Measurements from ENCODE around the gene PER3. TPM values are rescaled to one million over a fixed set of nuclear protein-coding genes. Genes with fewer than 3 reads are reported as not detected.

PER3 gene
- total RNA-seq, 1 experiment from 2014 or later: 5.8 TPM

- no peak overlapping the region for H2AFZ ChIP-seq (ENCODE audit: low read depth, low read length, poor library complexity, severe bottlenecking)
- no peaks in the 10 kb centered on the region for H3K4me1 ChIP-seq (ENCODE audit: control insufficient read depth in 1 of 2, insufficient read depth in 2 of 2, low read length in 2 of 2)
- H3K27ac ChIP-seq (ENCODE audit: low read depth, low read length): no peak overlapping the region
- TF ChIP-seq FOSL1 (IDR thresholded peaks at IDR 0.05; ENCODE audit: low read depth) (no peak), SP1 (IDR thresholded peaks at IDR 0.05; ENCODE audit: low read depth) (no peak), TCF7L2 (IDR thresholded peaks at IDR 0.05; ENCODE audit: borderline replicate concordance, extremely low read depth, insufficient read depth, insufficient read length) (no peak), SRF (IDR thresholded peaks at IDR 0.05; ENCODE audit: low read depth) (no peak), CBX3 (IDR thresholded peaks at IDR 0.05; ENCODE audit: low read depth) (no peak), CTCF (IDR thresholded peaks at IDR 0.05 in 2 of 3, conservative IDR thresholded peaks at IDR 0.05 in 1 of 3; ENCODE audit: borderline replicate concordance in 1 of 3, insufficient read depth in 1 of 3, low read depth in 2 of 3, low read length in 2 of 3) (no peak)
- no peak overlapping the region for H3K4me2 ChIP-seq (ENCODE audit: low read length)
- BruUV-seq (replicated peaks): no TSS peak
- ATAC-seq: no peak
- H3K79me2 ChIP-seq (ENCODE audit: insufficient read depth, low read length): no peaks in the 10 kb centered on the region
- DNase-seq (ENCODE audit: low read depth, low spot score): no peak
- no peaks in the 10 kb centered on the region for H3K9me2 ChIP-seq (ENCODE audit: insufficient read depth)
- H3K9ac ChIP-seq (ENCODE audit: low read length): no peak overlapping the region
- ChIA-PET CTCF (no interaction called here), POLR2A (no interaction called here), RAD21 (ENCODE audit: low non-redundant PET in 1 of 2, low total read pairs in 2 of 2, uncharacterized antibody in 2 of 2, unreplicated experiment in 2 of 2) (no interaction called here)
- no peaks in the 10 kb centered on the region for H4K20me1 ChIP-seq (ENCODE audit: insufficient read depth)
- intact Hi-C loops (cut with micrococcal nuclease): no loop called here
- no peak overlapping the region for H3K4me3 ChIP-seq (replicated peaks in 1 of 2; ENCODE audit: low read depth in 1 of 2, low read length in 2 of 2)
- H3K27me3 ChIP-seq (ENCODE audit: insufficient read depth, low read length): no peaks in the 10 kb centered on the region
- no peaks in the 10 kb centered on the region for H3K36me3 ChIP-seq (ENCODE audit: control insufficient read depth in 1 of 2, insufficient read depth in 2 of 2, low read length in 2 of 2)
- no peaks in the 10 kb centered on the region for H3K9me3 ChIP-seq (ENCODE audit: control insufficient read depth in 1 of 2, insufficient read depth in 1 of 2, low read depth in 1 of 2, low read length in 2 of 2)
Observed at GRCh38 chr1:7850786-7851185, 66.7 kb downstream of the PER3 start.

DNA sequence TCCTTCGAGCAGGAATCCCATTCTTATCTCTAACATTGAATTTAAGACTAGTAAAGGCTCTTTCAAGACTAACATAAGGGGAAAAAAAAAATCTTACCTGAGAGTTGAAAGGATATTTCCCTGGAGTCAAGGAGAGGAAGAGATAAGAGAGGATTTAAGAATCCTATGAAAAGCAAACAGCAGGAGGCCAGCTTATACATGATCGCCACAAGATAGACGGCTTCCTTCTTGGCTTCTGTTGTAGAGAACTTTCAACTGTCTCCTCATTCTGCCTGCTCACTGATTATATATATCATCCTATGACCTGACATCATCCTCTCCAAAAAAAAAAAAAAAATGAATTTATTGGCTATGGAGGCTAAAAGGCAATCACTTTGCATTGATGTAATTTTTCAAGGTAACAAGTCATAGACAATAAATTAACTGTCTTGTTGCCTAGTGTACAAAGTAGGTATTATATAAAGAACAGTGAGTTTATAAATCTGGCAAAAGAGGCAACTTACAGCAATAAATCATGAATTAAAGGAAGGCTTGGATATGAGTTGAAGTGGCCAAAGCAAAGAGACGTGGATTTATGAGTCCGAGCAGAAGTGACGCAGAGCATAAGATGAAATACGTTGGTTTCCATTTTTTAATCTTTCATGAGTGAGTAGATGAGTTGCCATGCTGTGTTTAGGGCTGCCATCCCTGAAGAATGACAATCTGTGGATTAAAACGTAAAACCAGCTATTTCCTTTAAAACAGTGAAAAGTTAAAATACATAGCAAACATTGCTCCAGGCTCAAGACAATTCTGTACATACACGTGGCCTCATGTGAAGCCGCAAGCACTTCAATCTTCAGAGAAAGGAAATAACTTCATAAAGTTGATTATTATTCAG lies 69.0 kb downstream of the PER3 start, which contains the start of gene UTS2:
UTS2 (minus strand) TSS at position 262 of the 880 bp plus-strand sequence; CDS start at position 200, 62 bp downstream.
- H3K9me3 ChIP-seq (ENCODE audit: control insufficient read depth in 1 of 2, insufficient read depth in 1 of 2, low read depth in 1 of 2, low read length in 2 of 2): no peaks in the 10 kb centered on the region
- ChIA-PET CTCF (no interaction called here), RAD21 (ENCODE audit: low non-redundant PET in 1 of 2, low total read pairs in 2 of 2, uncharacterized antibody in 2 of 2, unreplicated experiment in 2 of 2) (no interaction called here), POLR2A (no interaction called here)
- no peaks in the 10 kb centered on the region for H3K79me2 ChIP-seq (ENCODE audit: insufficient read depth, low read length)
- TF ChIP-seq SP1 (IDR thresholded peaks at IDR 0.05; ENCODE audit: low read depth) (no peak), EGR1 (IDR thresholded peaks at IDR 0.05; ENCODE audit: low read depth) (no peak), POLR2AphosphoS5 (IDR thresholded peaks at IDR 0.05; ENCODE audit: low read depth, low read length) (no peak), TCF7L2 (IDR thresholded peaks at IDR 0.05; ENCODE audit: borderline replicate concordance, extremely low read depth, insufficient read depth, insufficient read length) (no peak), ZFX (IDR thresholded peaks at IDR 0.05) (no peak), REST (IDR thresholded peaks at IDR 0.05; ENCODE audit: low read depth) (no peak)
- no peak for ATAC-seq
- no peak within 1 kb of the TSS for H3K9ac ChIP-seq (ENCODE audit: low read length)
- no peak within 1 kb of the TSS for H3K4me3 ChIP-seq (replicated peaks in 1 of 2; ENCODE audit: low read depth in 1 of 2, low read length in 2 of 2)
- H2AFZ ChIP-seq (ENCODE audit: low read depth, low read length, poor library complexity, severe bottlenecking): no peak within 1 kb of the TSS
- no peak for DNase-seq (ENCODE audit: low read depth, low spot score)
- BruUV-seq (replicated peaks): no TSS peak
- no peak within 1 kb of the TSS for H3K4me2 ChIP-seq (ENCODE audit: low read length)
- H3K36me3 ChIP-seq (ENCODE audit: control insufficient read depth in 1 of 2, insufficient read depth in 2 of 2, low read length in 2 of 2): no peaks in the 10 kb centered on the region
- H3K27ac ChIP-seq (ENCODE audit: low read depth, low read length): no peak within 1 kb of the TSS
- no peaks in the 10 kb centered on the region for H4K20me1 ChIP-seq (ENCODE audit: insufficient read depth)
- H3K9me2 ChIP-seq (ENCODE audit: insufficient read depth): no peaks in the 10 kb centered on the region
- H3K27me3 ChIP-seq (ENCODE audit: insufficient read depth, low read length): no peaks in the 10 kb centered on the region
- no peaks in the 10 kb centered on the region for H3K4me1 ChIP-seq (ENCODE audit: control insufficient read depth in 1 of 2, insufficient read depth in 2 of 2, low read length in 2 of 2)
- intact Hi-C loops (cut with micrococcal nuclease): no loop called here

All from HCT116 (cell line).